Ishikawa (cell line): ENCODE results near the gene SLC39A13.

Experiments used
- CEBPB ChIP-seq: IDR thresholded peaks from 2 replicates; pipeline ENCODE4 v1.6.1; 2012
- CREB1 ChIP-seq: IDR thresholded peaks from 2 replicates; pipeline ENCODE4 v1.6.1; 2012; ENCODE audit warnings: low read depth
- EGR1 ChIP-seq: IDR thresholded peaks from 2 replicates; pipeline ENCODE4 v1.6.1; 2012
- EP300 ChIP-seq: IDR thresholded peaks from 2 replicates; pipeline ENCODE4 v1.6.1; 2012; ENCODE audit warnings: borderline replicate concordance
- FOXM1 ChIP-seq: IDR thresholded peaks from 2 replicates; pipeline ENCODE4 v1.6.1; 2012; ENCODE audit warnings: low read depth, borderline replicate concordance
- NFIC ChIP-seq: IDR thresholded peaks from 2 replicates; pipeline ENCODE4 v1.6.1; 2012
- RAD21 ChIP-seq: IDR thresholded peaks from 2 replicates; pipeline ENCODE4 v1.6.1; 2012; ENCODE audit warnings: low read depth
- TAF1 ChIP-seq: IDR thresholded peaks from 2 replicates; pipeline ENCODE4 v1.6.1; 2012; ENCODE audit warnings: low read depth, mild to moderate bottlenecking
- TCF12 ChIP-seq: IDR thresholded peaks from 2 replicates; pipeline ENCODE4 v1.6.1; 2012; ENCODE audit warnings: low read depth
- TEAD4 ChIP-seq: IDR thresholded peaks from 2 replicates; pipeline ENCODE4 v1.6.1; 2012
- YY1 ChIP-seq: IDR thresholded peaks from 2 replicates; pipeline ENCODE4 v1.6.1; 2012; ENCODE audit warnings: low read depth
- ZBTB7A ChIP-seq: IDR thresholded peaks from 2 replicates; pipeline ENCODE4 v1.6.1; 2012; ENCODE audit warnings: low read depth
- TF ChIP-seq, protein P1 (sequence below): IDR thresholded peaks from 2 replicates; pipeline ENCODE4 v1.6.1; 2012; ENCODE audit warnings: low read depth, mild to moderate bottlenecking
- TF ChIP-seq, protein P2 (sequence below): IDR thresholded peaks from 2 replicates; pipeline ENCODE4 v1.6.1; 2012
- TF ChIP-seq, protein P3 (sequence below): IDR thresholded peaks from 2 replicates; pipeline ENCODE4 v1.6.1; 2012

The SLC39A13 gene

DNA sequence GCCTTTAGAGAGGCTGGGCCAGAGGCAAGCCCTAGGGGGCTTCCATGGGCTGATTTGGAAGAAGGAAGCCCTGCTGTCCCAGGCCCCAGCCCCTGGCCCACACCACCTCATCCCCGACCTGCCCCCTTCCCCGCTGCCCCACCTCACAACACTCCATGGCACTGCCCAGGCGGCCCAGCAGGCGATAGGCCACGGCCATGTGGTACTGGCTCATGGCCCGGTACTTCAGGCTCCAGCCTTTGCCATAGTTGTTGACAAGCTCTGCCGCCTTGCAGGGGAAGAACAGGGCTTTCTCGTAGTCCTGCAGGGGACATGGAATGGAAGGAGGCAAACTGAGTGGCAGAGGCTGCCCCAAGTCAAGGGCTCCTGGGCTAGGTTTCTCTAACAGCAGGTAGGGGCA is 34.1 kb downstream of the SLC39A13 start:
- no peak for TF ChIP-seq TCF12
- TF ChIP-seq EP300 = no peak
- TF ChIP-seq TAF1 = no peak
- TF ChIP-seq TEAD4 = no peak
- TF ChIP-seq EGR1 = no peak
- TF ChIP-seq ZBTB7A = no peak
- TF ChIP-seq FOXM1 = no peak

GRCh38 chr11:47443028-47443700 is 34.8 kb downstream of the SLC39A13 start:
- no peak for TF ChIP-seq TEAD4
- TF ChIP-seq NFIC = no peak
- no peak for TF ChIP-seq RAD21
- TF ChIP-seq YY1 = no peak
- TF ChIP-seq, protein P1, sequence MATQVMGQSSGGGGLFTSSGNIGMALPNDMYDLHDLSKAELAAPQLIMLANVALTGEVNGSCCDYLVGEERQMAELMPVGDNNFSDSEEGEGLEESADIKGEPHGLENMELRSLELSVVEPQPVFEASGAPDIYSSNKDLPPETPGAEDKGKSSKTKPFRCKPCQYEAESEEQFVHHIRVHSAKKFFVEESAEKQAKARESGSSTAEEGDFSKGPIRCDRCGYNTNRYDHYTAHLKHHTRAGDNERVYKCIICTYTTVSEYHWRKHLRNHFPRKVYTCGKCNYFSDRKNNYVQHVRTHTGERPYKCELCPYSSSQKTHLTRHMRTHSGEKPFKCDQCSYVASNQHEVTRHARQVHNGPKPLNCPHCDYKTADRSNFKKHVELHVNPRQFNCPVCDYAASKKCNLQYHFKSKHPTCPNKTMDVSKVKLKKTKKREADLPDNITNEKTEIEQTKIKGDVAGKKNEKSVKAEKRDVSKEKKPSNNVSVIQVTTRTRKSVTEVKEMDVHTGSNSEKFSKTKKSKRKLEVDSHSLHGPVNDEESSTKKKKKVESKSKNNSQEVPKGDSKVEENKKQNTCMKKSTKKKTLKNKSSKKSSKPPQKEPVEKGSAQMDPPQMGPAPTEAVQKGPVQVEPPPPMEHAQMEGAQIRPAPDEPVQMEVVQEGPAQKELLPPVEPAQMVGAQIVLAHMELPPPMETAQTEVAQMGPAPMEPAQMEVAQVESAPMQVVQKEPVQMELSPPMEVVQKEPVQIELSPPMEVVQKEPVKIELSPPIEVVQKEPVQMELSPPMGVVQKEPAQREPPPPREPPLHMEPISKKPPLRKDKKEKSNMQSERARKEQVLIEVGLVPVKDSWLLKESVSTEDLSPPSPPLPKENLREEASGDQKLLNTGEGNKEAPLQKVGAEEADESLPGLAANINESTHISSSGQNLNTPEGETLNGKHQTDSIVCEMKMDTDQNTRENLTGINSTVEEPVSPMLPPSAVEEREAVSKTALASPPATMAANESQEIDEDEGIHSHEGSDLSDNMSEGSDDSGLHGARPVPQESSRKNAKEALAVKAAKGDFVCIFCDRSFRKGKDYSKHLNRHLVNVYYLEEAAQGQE = no peak
- TF ChIP-seq ZBTB7A = no peak
- no peak for TF ChIP-seq TCF12
- no peak for TF ChIP-seq CREB1
- TF ChIP-seq TAF1 = no peak
- TF ChIP-seq EGR1 = no peak
- TF ChIP-seq FOXM1 = no peak
- no peak for TF ChIP-seq CEBPB
- TF ChIP-seq, protein P2, sequence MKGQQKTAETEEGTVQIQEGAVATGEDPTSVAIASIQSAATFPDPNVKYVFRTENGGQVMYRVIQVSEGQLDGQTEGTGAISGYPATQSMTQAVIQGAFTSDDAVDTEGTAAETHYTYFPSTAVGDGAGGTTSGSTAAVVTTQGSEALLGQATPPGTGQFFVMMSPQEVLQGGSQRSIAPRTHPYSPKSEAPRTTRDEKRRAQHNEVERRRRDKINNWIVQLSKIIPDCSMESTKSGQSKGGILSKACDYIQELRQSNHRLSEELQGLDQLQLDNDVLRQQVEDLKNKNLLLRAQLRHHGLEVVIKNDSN = no peak

DNA sequence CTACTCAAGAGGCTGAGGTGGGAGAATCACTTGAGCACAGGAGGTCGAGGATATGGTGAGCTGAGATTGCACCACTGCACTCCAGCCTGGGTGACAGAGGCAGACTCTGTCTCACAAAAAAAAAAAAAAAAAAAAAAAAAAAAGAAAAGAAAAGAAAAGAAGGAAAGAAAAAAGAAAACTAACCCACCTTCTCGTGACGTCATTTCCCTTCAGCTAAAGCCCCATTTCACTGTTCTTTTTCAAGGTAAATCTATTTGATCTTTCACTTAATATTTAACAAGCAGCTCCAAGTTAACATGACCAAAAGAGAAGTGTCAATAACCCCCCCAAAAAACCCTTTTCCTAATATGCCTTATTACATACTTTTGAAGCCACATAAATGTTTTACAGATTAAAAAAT is 35.4 kb downstream of the SLC39A13 start:
- TF ChIP-seq TAF1 = no peak
- no peak for TF ChIP-seq YY1
- no peak for TF ChIP-seq CREB1
- no peak for TF ChIP-seq EP300
- TF ChIP-seq NFIC = no peak
- TF ChIP-seq RAD21 = no peak
- TF ChIP-seq, protein P3, sequence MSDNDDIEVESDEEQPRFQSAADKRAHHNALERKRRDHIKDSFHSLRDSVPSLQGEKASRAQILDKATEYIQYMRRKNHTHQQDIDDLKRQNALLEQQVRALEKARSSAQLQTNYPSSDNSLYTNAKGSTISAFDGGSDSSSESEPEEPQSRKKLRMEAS = no peak
- TF ChIP-seq TCF12 = no peak

GRCh38 chr11:47445840-47446239 is 37.5 kb downstream of the SLC39A13 start:
- no peak for TF ChIP-seq NFIC
- TF ChIP-seq, protein P2 = no peak
- TF ChIP-seq TEAD4 = no peak
- TF ChIP-seq RAD21 = no peak
- no peak for TF ChIP-seq TAF1
- TF ChIP-seq EP300 = no peak
- no peak for TF ChIP-seq ZBTB7A
- no peak for TF ChIP-seq EGR1
- TF ChIP-seq CEBPB = no peak
- no peak for TF ChIP-seq YY1

- TF ChIP-seq EP300 (no peak), TCF12 (no peak)
These were observed 38.4 kb downstream of the SLC39A13 start for GRCh38 chr11:47446833-47447232.

DNA sequence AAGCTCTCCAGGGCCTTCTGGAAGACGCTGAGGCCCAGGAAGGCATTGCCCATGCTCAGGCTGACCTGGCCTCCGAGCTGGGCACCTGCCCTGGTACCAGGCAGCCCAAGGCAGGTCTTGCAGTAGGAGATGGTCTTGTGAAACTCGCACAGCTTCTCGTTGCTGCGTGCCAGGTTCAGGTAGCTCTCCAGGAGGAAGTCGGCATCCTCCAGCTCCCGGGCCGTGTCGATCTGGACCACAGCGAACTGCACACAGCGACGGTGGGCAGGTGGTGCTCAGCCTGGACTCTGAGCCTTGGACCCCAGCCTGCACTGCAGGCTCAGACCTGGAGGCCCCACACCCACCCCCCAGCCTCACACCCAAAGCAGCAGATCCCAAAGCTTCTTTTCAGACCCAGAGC is 39.5 kb downstream of the SLC39A13 start:
- no peak for TF ChIP-seq TCF12
- no peak for TF ChIP-seq TEAD4
- TF ChIP-seq FOXM1 = no peak
- TF ChIP-seq RAD21 = no peak
- TF ChIP-seq, protein P2 = no peak
- no peak for TF ChIP-seq NFIC
- TF ChIP-seq EGR1 = no peak
- no peak for TF ChIP-seq EP300
- TF ChIP-seq, protein P1 = no peak
- TF ChIP-seq, protein P3 = no peak
- no peak for TF ChIP-seq ZBTB7A
